Panc1 (cell line): ENCODE results near the gene OTULINL.

Experiments
- CTCF ChIP-seq: fragments of 450-650 bp; IDR thresholded peaks from 2 replicates; pipeline ENCODE4 v1.5.1; 2017; ENCODE audit warnings: mild to moderate bottlenecking
- POLR2AphosphoS5 ChIP-seq: IDR thresholded peaks from 2 replicates; pipeline ENCODE4 v1.6.1; 2012; ENCODE audit warnings: mild to moderate bottlenecking, low read depth, low read length, moderate library complexity
- TCF7L2 ChIP-seq: IDR thresholded peaks from 2 replicates; pipeline ENCODE4 v1.6.1; 2011; ENCODE audit warnings: mild to moderate bottlenecking, low read depth, low read length, inconsistent platforms

- TF ChIP-seq CTCF (no peak), POLR2AphosphoS5 (no peak), TCF7L2 (no peak)
Observed at GRCh38 chr5:14551211-14551610, 30.4 kb upstream of the OTULINL start.
